ENCODE results near the gene OR52B4.
"Not testable (repeated sequence)": the region's sequence is repeated elsewhere in the genome, so short reads cannot be mapped to it uniquely, and the experiment has no call there.

OR52B4 gene

DNA sequence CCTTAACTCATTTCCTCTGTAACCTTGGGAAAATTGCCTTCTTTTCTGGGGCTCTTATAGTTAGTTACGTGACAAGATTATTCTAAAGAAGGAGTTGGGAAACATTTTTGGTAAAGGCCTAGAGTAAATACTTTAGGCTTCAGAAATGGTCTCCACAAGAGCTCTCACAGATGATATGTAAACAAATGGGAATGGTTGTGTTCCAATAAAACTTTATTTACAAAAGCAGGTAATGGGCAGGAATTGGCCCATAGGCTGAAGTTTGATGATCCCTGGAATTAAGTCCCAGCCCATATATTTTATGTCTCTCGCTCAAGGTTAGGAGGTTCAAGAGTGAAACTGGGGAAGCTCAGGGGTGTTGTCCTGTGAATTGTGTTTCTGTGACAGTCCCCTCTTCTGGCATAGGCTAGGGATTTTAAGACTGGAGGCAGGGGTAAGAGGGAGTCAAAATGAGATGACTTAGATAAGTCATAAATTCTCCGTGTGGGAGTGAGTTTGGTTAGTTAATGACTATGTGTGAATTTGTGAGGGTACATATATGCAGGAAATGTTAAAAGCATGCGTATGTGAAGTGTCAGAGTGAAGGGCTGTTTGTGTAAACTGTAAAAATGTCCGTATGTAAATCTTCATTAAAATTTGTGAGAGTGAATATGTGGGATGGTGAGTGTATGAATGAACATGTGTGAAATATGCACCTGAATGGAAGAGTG, 7.4 kb upstream of the OR52B4 start:
- TF ChIP-seq TAF1 (IDR thresholded peaks at IDR 0.05; ENCODE audit: low read depth, low read length), result no peak
- DNase-seq (ENCODE audit: insufficient read length, low spot score), result no peak
- no peak for FAIRE-seq

DNA sequence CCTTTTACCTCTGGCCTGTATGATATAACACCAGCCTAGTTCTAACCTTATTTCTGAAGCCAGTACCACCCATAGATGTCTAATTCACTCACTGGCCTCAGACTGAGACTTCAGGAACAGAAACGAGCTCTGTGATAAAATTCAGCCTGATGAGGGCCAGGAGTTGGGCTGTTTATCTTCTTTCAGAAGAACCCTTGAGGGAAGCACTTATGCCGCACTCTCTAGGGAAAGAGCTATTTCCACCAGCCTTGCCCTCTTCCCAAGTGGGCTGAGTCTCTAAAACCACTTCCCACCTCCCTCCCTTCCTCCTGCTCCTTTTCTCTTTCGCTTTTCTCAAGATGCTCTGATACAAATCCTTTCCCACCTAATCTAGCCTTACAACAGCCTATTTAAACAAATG, 2.0 kb upstream of the OR52B4 start:
- FAIRE-seq (no peak), DNase-seq (ENCODE audit: insufficient read length, low spot score) (no peak)
- TF ChIP-seq TAF1 (IDR thresholded peaks at IDR 0.05; ENCODE audit: low read depth, low read length) (no peak), POLR2AphosphoS5 (IDR thresholded peaks at IDR 0.05; ENCODE audit: low read depth, low read length) (no peak), POU2F2 (IDR thresholded peaks at IDR 0.05; ENCODE audit: low read depth, low read length) (no peak), SPI1 (IDR thresholded peaks at IDR 0.05; ENCODE audit: low read depth, low read length) (no peak), PAX5 (IDR thresholded peaks at IDR 0.05; ENCODE audit: insufficient read depth, low read length, severe bottlenecking) (no peak), POLR2A (IDR thresholded peaks at IDR 0.05; ENCODE audit: low read depth, low read length) (no peak)

DNA sequence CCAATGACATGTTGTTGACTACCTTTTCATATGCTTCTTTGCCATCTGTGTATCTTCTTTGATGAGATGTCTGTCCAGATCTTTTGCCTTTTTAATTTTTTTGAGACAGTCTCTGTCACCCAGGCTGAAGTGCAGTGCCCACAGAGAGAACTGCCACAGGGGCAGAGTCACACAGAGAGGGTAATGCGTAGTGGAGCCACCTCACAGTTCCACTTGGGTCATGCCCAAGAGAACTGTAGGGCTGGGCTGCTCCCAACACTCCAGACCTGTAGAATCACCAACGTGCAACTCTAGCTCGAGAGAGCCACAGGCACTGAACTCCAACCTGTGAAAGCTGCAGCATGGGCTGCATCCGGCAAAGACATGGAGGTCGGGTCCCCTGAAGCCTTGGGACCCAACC, 20.0 kb downstream of the OR52B4 start:
- not testable (repeated sequence) for DNase-seq (ENCODE audit: insufficient read length, low spot score); FAIRE-seq

DNA sequence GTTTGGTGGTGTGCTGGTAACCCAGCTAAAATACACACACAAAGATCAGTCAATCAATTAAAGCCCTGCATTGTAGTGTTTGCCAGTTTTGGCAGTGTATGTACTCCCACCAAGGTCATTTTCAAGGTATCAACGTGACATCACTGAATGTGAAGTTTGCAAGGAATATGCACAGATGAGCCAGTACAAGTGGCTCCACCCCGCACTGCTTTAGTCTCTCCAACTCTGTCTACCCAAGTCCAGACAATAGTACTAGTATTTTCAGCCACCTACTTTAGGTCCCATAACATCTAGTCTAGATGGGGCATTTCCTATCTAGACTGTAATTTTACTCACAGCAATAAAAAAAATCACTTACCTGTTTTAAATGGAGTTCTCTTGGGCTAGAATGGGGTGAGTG, 22.8 kb downstream of the OR52B4 start:
- DNase-seq (ENCODE audit: insufficient read length, low spot score); FAIRE-seq: not testable (repeated sequence)

DNA sequence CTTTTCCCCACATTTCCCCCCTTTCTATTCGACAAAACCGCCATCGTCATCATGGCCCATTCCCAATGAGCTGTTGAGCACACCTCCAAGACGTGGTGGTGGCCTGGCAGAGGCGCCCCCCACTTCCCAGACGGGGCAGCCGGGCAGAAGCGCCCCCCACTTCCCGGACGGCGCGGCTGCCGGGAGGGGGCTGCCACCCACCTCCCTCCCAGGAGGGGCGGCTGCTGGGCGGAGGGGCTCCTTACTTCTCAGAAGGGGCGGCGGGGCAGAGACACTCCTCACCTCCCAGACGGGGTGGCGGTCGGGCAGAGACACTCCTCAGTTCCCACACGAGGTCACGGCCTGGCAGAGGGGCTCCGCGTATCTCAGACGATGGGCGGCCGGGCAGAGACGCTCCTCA, 33.8 kb downstream of the OR52B4 start:
- not testable (repeated sequence) for FAIRE-seq; DNase-seq (ENCODE audit: insufficient read length, low spot score)
